K562 (cell line): ENCODE measurements around the gene C6orf89. TPM values are rescaled to one million over a fixed set of nuclear protein-coding genes. Genes with fewer than 3 reads are reported as not detected.

Experiments used
- DDX20 ChIP-seq: fragments of 450-650 bp; IDR thresholded peaks from 2 replicates; pipeline ENCODE4 v1.6.1; 2016; ENCODE audit warnings: missing genetic modification characterization, low read depth, mild to moderate bottlenecking, missing compliant biosample characterization, moderate library complexity
- ETV1 ChIP-seq: fragments of 450-650 bp; conservative IDR thresholded peaks from 2 replicates; pipeline ENCODE4 v1.6.1; 2016; ENCODE audit warnings: missing genetic modification characterization, control low read depth, low read depth, missing compliant biosample characterization
- HIVEP1 ChIP-seq: fragments of 250-450 bp; sonication (Bioruptor Pico); IDR thresholded peaks from 2 replicates; pipeline ENCODE4 v1.4.0; 2020; ENCODE audit warnings: mild to moderate bottlenecking
- HMGN3 ChIP-seq: IDR thresholded peaks from 2 replicates; pipeline ENCODE4 v1.6.1; 2011; ENCODE audit warnings: borderline replicate concordance, low read depth, mild to moderate bottlenecking, mixed read lengths, low read length; ENCODE audit not compliant: insufficient read length; ENCODE audit errors: extremely low read depth
- IRF2 ChIP-seq: sonication (generic); formaldehyde crosslinking; IDR thresholded peaks from 2 replicates; pipeline ENCODE4 v1.8.1; 2022; ENCODE audit warnings: mild to moderate bottlenecking, missing genetic modification reagents
- NELFE ChIP-seq: IDR thresholded peaks from 2 replicates; pipeline ENCODE4 v1.6.1; 2011; ENCODE audit warnings: mild to moderate bottlenecking; ENCODE audit not compliant: insufficient read depth, insufficient read length
- THRA ChIP-seq: fragments of 450-650 bp; IDR thresholded peaks from 2 replicates; pipeline ENCODE4 v1.6.1; 2017; ENCODE audit warnings: mild to moderate bottlenecking, moderate library complexity
- ZNF217 ChIP-seq: sonication (generic); formaldehyde crosslinking; IDR thresholded peaks from 2 replicates; pipeline ENCODE4 v1.8.0; 2022; ENCODE audit warnings: mild to moderate bottlenecking, missing genetic modification reagents
- ZNF274 ChIP-seq: IDR thresholded peaks from 2 replicates; pipeline ENCODE4 v1.6.1; 2011; ENCODE audit warnings: low read depth, mild to moderate bottlenecking, low read length, moderate library complexity, borderline replicate concordance
- ZNF316 ChIP-seq: fragments of 450-650 bp; IDR thresholded peaks from 2 replicates; pipeline ENCODE4 v1.6.1; 2016
- ZNF318 ChIP-seq, 2 experiments: fragments of 450-650 bp; IDR thresholded peaks; 2 replicates each; pipeline ENCODE4 v1.6.1; 2016; ENCODE audit warnings: mild to moderate bottlenecking in 2 of 2, borderline replicate concordance in 1 of 2, low read depth in 1 of 2, moderate library complexity in 1 of 2
- ZNF830 ChIP-seq: fragments of 250-450 bp; sonication (Bioruptor Pico); IDR thresholded peaks from 2 replicates; pipeline ENCODE4 v1.5.0; 2021; ENCODE audit warnings: mild to moderate bottlenecking
- polyA plus RNA-seq, 8 experiments: library from polyadenylated mRNA; depleted of rRNA in 4 of 8; stranded (reverse) in 5 of 8; unstranded in 3 of 8; fragments of >200 nt; fragmentation: Nextera tagmentation in 2 of 8; fragmentation: Illumina TruSeq in 1 of 8; extraction: Ambion mirVana in 2 of 8; extraction: Trizol in 1 of 8; gene quantifications; 2 replicates each; pipeline versions ENCODE4 v1.2.1 to v1.2.3, GENCODE V29; 2011 to 2014; ENCODE audit warnings: inconsistent platforms in 1 of 8, missing spikeins in 1 of 8
- total RNA-seq, 7 experiments: library from RNA; depleted of rRNA in 6 of 7; stranded (reverse); fragments of >200 nt in 6 of 7; fragmentation: Illumina TruSeq in 2 of 7; extraction: Trizol in 2 of 7; gene quantifications; 2 replicates each; pipeline versions ENCODE4 v1.2.1 to v1.2.3, GENCODE V29; 2011 to 2021; ENCODE audit warnings: low replicate concordance in 1 of 7
- TF ChIP-seq, protein P1 (sequence below), 2 experiments: fragments of 450-650 bp; IDR thresholded peaks; 2 replicates each; pipeline ENCODE4 v1.6.1; 2018; ENCODE audit warnings: mild to moderate bottlenecking in 2 of 2, low read depth in 1 of 2; ENCODE audit not compliant: partially characterized antibody in 2 of 2

The C6orf89 gene
- total and polyA plus RNA-seq, 9 of the 15 experiments (the other 6 are each of a cell fraction or from before 2014, with no cell fraction given) = 35.2 to 111 (median 58.5) TPM

GRCh38 chr6:36954262-36954931 is 68.6 kb downstream of the C6orf89 start, which contains the start of gene PI16 (continued):
- TF ChIP-seq, protein P1, sequence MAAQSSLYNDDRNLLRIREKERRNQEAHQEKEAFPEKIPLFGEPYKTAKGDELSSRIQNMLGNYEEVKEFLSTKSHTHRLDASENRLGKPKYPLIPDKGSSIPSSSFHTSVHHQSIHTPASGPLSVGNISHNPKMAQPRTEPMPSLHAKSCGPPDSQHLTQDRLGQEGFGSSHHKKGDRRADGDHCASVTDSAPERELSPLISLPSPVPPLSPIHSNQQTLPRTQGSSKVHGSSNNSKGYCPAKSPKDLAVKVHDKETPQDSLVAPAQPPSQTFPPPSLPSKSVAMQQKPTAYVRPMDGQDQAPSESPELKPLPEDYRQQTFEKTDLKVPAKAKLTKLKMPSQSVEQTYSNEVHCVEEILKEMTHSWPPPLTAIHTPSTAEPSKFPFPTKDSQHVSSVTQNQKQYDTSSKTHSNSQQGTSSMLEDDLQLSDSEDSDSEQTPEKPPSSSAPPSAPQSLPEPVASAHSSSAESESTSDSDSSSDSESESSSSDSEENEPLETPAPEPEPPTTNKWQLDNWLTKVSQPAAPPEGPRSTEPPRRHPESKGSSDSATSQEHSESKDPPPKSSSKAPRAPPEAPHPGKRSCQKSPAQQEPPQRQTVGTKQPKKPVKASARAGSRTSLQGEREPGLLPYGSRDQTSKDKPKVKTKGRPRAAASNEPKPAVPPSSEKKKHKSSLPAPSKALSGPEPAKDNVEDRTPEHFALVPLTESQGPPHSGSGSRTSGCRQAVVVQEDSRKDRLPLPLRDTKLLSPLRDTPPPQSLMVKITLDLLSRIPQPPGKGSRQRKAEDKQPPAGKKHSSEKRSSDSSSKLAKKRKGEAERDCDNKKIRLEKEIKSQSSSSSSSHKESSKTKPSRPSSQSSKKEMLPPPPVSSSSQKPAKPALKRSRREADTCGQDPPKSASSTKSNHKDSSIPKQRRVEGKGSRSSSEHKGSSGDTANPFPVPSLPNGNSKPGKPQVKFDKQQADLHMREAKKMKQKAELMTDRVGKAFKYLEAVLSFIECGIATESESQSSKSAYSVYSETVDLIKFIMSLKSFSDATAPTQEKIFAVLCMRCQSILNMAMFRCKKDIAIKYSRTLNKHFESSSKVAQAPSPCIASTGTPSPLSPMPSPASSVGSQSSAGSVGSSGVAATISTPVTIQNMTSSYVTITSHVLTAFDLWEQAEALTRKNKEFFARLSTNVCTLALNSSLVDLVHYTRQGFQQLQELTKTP (IDR thresholded peaks at IDR 0.05; ENCODE audit: low read depth in 1 of 2, partially characterized antibody in 2 of 2) = peak in 1 of 2 experiments; percentile 82
- TF ChIP-seq THRA (no peak), ZNF217 (CRISPR knock-in tag) (no peak), ZNF830 (CRISPR knock-in tag) (no peak), ZNF274 (no peak), HMGN3 (peak; percentile 87), ZNF316 (no peak), ETV1 (tag) (peak; percentile 60), ZNF318 (IDR thresholded peaks at IDR 0.05; ENCODE audit: borderline replicate concordance in 1 of 2, low read depth in 1 of 2) (0 out of 4 replicates have a peak, but pooled peaks of 1 of the 2 experiments have one; percentile 57), HIVEP1 (no peak), IRF2 (CRISPR knock-in tag) (no peak), NELFE (no peak), DDX20 (tag) (no peak)
